HG03280 (cell line): ENCODE results near the gene ADAMTSL1.
A peak's percentile ranks its signal among the peaks of the same experiment; 100 is the strongest.

Source experiments
- ATAC-seq: cut with Tn5 transposase; IDR thresholded peaks from one replicate; pipeline ENCODE4 v1.9.1; 2021; ENCODE audit warnings: mild to moderate bottlenecking, moderate library complexity; ENCODE audit not compliant: unreplicated experiment

ADAMTSL1 gene

GRCh38 chr9:18759827-18760226, 285.9 kb downstream of the ADAMTSL1 start:
- no peak for ATAC-seq

- no peak for ATAC-seq
Measured at GRCh38 chr9:18761742-18762300, 287.9 kb downstream of the ADAMTSL1 start.

GRCh38 chr9:18766989-18767550, 293.1 kb downstream of the ADAMTSL1 start:
- no peak for ATAC-seq

GRCh38 chr9:18768951-18769622, 295.1 kb downstream of the ADAMTSL1 start:
- peak; percentile 79 for ATAC-seq

- no peak for ATAC-seq
Measured at GRCh38 chr9:18770131-18770908, 296.4 kb downstream of the ADAMTSL1 start.

- no peak for ATAC-seq
Measured at GRCh38 chr9:18771011-18771410, 297.1 kb downstream of the ADAMTSL1 start.

GRCh38 chr9:18771763-18772162, 297.8 kb downstream of the ADAMTSL1 start:
- no peak for ATAC-seq

- ATAC-seq, result no peak
Measured at GRCh38 chr9:18775241-18775640, 301.3 kb downstream of the ADAMTSL1 start.

GRCh38 chr9:18775930-18776329, 302.0 kb downstream of the ADAMTSL1 start:
- no peak for ATAC-seq

- ATAC-seq, result no peak
Measured at GRCh38 chr9:18776836-18777820, 303.2 kb downstream of the ADAMTSL1 start.

- ATAC-seq, result no peak
Measured at GRCh38 chr9:18778147-18778546, 304.2 kb downstream of the ADAMTSL1 start.

GRCh38 chr9:18778846-18779245, 304.9 kb downstream of the ADAMTSL1 start:
- no peak for ATAC-seq

GRCh38 chr9:18783909-18784308, 310.0 kb downstream of the ADAMTSL1 start:
- ATAC-seq, result no peak

- no peak for ATAC-seq
Measured at GRCh38 chr9:18785604-18786003, 311.7 kb downstream of the ADAMTSL1 start.

- no peak for ATAC-seq
Measured at GRCh38 chr9:18786196-18786595, 312.2 kb downstream of the ADAMTSL1 start.

GRCh38 chr9:18786911-18787650, 313.1 kb downstream of the ADAMTSL1 start:
- no peak for ATAC-seq

GRCh38 chr9:18788256-18788655, 314.3 kb downstream of the ADAMTSL1 start:
- no peak for ATAC-seq

- ATAC-seq, result no peak
Measured at GRCh38 chr9:18791074-18791473, 317.1 kb downstream of the ADAMTSL1 start.

GRCh38 chr9:18793122-18793521, 319.2 kb downstream of the ADAMTSL1 start:
- ATAC-seq, result no peak
